Measurements from ENCODE around the gene PRPF38B.

DNA sequence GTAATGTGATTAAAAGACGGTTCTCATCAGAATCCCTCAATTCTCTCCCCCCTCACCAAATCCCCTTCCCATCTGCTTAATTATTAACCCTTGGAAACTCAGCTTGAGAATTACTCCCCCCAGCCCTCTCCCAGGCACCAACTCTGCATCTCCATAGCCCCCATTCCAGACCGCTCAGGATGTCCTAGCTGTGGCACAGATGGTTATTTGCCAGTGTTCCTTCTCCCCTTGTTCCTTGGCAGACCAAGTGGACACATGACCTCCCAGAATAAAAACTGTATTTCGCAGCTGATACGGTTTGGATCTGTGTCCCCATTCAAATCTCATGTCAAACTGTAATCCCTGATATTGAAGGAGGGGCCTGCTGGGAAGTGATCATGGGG is 45.9 kb upstream of the PRPF38B start:
- TF ChIP-seq EP300 (IDR thresholded peaks at IDR 0.05; ENCODE audit: low read depth) (no peak), POLR2A (IDR thresholded peaks at IDR 0.05) (no peak), POLR2AphosphoS5 (IDR thresholded peaks at IDR 0.05) (no peak)
- TF ChIP-seq, protein P1, sequence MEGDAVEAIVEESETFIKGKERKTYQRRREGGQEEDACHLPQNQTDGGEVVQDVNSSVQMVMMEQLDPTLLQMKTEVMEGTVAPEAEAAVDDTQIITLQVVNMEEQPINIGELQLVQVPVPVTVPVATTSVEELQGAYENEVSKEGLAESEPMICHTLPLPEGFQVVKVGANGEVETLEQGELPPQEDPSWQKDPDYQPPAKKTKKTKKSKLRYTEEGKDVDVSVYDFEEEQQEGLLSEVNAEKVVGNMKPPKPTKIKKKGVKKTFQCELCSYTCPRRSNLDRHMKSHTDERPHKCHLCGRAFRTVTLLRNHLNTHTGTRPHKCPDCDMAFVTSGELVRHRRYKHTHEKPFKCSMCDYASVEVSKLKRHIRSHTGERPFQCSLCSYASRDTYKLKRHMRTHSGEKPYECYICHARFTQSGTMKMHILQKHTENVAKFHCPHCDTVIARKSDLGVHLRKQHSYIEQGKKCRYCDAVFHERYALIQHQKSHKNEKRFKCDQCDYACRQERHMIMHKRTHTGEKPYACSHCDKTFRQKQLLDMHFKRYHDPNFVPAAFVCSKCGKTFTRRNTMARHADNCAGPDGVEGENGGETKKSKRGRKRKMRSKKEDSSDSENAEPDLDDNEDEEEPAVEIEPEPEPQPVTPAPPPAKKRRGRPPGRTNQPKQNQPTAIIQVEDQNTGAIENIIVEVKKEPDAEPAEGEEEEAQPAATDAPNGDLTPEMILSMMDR (IDR thresholded peaks at IDR 0.05), result no peak

All from transverse colon (tissue), 4 donors.